ENCODE data around the gene NXPH3. TPM values are rescaled to one million over a fixed set of nuclear protein-coding genes. Genes with fewer than 3 reads are reported as not detected.

NXPH3 gene
- total RNA-seq, 1 experiment from 2014 or later, result 0.10 TPM

DNA sequence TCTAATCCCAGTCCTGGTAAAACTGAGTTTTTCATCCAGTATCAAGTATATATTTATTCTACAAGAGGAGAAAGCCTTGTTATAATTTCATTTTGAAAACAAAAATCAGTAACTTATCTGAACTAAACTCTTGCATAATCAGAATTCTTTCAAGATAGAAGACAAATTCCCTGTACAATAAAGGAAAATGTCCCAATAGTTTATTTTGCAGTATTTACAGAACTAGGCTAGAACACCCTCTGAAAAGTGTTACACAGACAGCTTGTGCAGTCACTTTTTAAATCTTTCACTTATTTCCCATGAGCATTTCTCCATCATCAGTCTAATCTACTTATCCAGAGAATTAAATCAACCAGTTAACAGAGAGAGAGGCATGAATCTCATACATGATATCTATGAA lies 53.8 kb downstream of the NXPH3 start:
- BruUV-seq (replicated peaks), result no TSS peak
- H3K9me2 ChIP-seq (ENCODE audit: insufficient read depth), result no peaks in the 10 kb centered on the region
- ATAC-seq, result no peak
- H3K9me3 ChIP-seq (ENCODE audit: control insufficient read depth in 1 of 2, insufficient read depth in 1 of 2, low read depth in 1 of 2, low read length in 2 of 2), result no peaks in the 10 kb centered on the region
- peaks cover 77% of the 10 kb centered on the region for H3K79me2 ChIP-seq (ENCODE audit: insufficient read depth, low read length)
- no peaks in the 10 kb centered on the region for H3K27me3 ChIP-seq (ENCODE audit: insufficient read depth, low read length)
- no peak overlapping the region for H3K4me3 ChIP-seq (replicated peaks in 1 of 2; ENCODE audit: low read depth in 1 of 2, low read length in 2 of 2)
- no peak overlapping the region for H3K9ac ChIP-seq (ENCODE audit: low read length)
- POLR2A ChIA-PET, result interaction anchor here (1.0 kb wide), 1 partner anchor 17 kb away, joined by 3 read pairs; no protein-coding TSS in a partner anchor
- intact Hi-C loops (cut with micrococcal nuclease), result no loop called here
- H4K20me1 ChIP-seq (ENCODE audit: insufficient read depth), result no peaks in the 10 kb centered on the region; the same call in 1 of the 2 replicates
- no peak for TF ChIP-seq POLR2A (IDR thresholded peaks at IDR 0.05; ENCODE audit: borderline replicate concordance, extremely low read depth, insufficient read depth, insufficient read length)
- TF ChIP-seq ZFX (IDR thresholded peaks at IDR 0.05), result no peak
- TF ChIP-seq SIN3A (IDR thresholded peaks at IDR 0.05; ENCODE audit: low read depth), result no peak
- no peak for TF ChIP-seq FOSL1 (IDR thresholded peaks at IDR 0.05; ENCODE audit: low read depth)
- TF ChIP-seq RAD21 (IDR thresholded peaks at IDR 0.05; ENCODE audit: low read depth), result no peak
- TF ChIP-seq POLR2AphosphoS5 (IDR thresholded peaks at IDR 0.05; ENCODE audit: low read depth, low read length), result no peak
- TF ChIP-seq, protein P1, sequence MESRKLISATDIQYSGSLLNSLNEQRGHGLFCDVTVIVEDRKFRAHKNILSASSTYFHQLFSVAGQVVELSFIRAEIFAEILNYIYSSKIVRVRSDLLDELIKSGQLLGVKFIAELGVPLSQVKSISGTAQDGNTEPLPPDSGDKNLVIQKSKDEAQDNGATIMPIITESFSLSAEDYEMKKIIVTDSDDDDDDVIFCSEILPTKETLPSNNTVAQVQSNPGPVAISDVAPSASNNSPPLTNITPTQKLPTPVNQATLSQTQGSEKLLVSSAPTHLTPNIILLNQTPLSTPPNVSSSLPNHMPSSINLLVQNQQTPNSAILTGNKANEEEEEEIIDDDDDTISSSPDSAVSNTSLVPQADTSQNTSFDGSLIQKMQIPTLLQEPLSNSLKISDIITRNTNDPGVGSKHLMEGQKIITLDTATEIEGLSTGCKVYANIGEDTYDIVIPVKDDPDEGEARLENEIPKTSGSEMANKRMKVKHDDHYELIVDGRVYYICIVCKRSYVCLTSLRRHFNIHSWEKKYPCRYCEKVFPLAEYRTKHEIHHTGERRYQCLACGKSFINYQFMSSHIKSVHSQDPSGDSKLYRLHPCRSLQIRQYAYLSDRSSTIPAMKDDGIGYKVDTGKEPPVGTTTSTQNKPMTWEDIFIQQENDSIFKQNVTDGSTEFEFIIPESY (IDR thresholded peaks at IDR 0.05; ENCODE audit: extremely low read depth, insufficient replicate concordance, low read length), result no peak
- no peak for TF ChIP-seq EZH2 (IDR thresholded peaks at IDR 0.05)
- no peaks in the 10 kb centered on the region for H3K4me1 ChIP-seq (ENCODE audit: control insufficient read depth in 1 of 2, insufficient read depth in 2 of 2, low read length in 2 of 2)
- DNase-seq (ENCODE audit: low read depth, low spot score), result no peak
- no peak overlapping the region for H3K4me2 ChIP-seq (ENCODE audit: low read length)
- CTCF ChIA-PET, result no interaction called here
- no peaks in the 10 kb centered on the region for H3K36me3 ChIP-seq (ENCODE audit: control insufficient read depth in 1 of 2, insufficient read depth in 2 of 2, low read length in 2 of 2)
- H2AFZ ChIP-seq (ENCODE audit: low read depth, low read length, poor library complexity, severe bottlenecking), result no peak overlapping the region
- RAD21 ChIA-PET (ENCODE audit: low non-redundant PET in 1 of 2, low total read pairs in 2 of 2, uncharacterized antibody in 2 of 2, unreplicated experiment in 2 of 2), result no interaction called here
- H3K27ac ChIP-seq (ENCODE audit: low read depth, low read length), result no peak overlapping the region

Data from HCT116 (cell line).